ENCODE measurements around the gene ARL14EPL.
"Not testable (repeated sequence)": the region's sequence is repeated elsewhere in the genome, so short reads cannot be mapped to it uniquely, and the experiment has no call there.

Gene ARL14EPL

DNA sequence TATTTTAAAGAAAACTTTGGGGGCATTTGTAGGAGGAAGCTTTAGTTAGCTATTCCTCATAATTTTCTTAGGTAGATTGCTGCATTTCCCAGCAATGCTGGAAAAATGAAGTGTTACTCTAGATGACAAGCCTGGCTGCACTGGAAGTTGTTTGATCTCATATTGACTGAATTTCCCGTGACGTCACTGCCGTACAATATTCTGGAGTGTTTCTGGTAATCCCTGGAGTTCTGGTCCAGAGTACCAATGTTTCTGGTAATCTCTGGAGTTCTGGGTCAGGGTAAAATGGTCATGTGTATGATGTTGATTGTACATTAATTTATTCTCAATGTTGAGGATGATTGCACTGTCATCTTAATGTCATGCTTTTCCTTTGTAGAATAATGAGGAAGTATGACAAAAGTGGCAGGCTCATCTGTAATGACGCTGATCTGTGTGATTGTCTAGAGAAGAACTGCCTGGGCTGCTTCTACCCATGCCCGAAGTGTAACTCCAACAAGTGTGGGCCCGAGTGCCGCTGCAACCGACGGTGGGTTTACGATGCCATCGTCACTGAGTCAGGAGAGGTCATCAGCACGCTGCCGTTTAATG is 26.2 kb downstream of the ARL14EPL start:
- DNase-seq: no peak

GRCh38 chr5:116062352-116062751 is 30.1 kb downstream of the ARL14EPL start:
- DNase-seq: no peak

DNA sequence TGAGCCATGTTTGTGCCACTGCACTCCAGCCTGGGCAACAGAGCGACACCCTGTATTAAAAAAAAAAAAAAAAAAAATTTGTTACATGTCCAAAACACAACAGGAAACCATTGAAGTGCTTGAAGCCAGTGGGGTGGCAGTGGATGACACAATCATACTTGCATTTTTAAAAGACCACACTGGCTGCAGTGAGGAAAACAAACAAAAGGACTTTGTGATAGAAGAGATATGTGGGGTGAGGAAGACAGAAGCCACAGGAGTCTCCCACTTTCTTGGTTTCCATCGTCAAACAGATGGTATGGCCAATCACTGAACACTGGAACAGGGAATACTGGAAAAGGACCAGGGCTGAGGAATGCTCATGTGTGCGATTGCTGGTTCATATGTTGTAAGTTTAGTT is 31.7 kb downstream of the ARL14EPL start:
- DNase-seq: no peak

- DNase-seq: peak in 1 of 14 donors; percentile 21
These were observed 35.9 kb downstream of the ARL14EPL start for GRCh38 chr5:116068028-116068632.

- DNase-seq: no peak
These were observed 38.9 kb downstream of the ARL14EPL start for GRCh38 chr5:116071211-116071610.

DNA sequence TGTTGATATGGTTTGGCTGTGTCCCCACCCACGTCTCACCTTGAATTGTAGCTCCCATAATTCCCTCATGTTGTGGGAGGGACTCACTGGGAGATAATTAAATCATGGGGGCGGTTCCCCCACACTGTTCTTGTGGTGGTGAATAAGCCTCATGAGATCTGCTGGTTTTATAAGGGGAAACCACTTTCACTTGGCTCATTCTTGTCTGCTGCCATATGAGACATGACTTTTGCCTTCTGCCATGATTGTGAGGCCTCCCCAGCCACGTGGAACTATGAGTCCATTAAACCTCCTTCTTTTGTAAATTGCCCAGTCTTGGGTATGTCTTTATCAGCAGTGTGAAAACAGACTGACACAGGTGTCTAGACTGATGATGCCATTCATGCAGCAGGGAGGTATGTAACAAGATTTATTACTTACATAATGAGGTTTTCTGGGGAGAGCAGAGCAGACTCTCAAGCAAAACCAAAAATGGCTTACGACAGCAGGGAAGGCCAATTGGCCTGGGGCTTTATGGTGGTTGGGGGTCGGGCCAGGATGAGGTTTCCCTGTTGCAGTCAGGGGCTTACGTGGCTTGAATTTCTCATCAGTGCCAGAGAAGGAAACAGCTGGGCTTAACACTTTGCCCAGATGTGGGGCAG is 43.0 kb downstream of the ARL14EPL start:
- DNase-seq: no peak

DNA sequence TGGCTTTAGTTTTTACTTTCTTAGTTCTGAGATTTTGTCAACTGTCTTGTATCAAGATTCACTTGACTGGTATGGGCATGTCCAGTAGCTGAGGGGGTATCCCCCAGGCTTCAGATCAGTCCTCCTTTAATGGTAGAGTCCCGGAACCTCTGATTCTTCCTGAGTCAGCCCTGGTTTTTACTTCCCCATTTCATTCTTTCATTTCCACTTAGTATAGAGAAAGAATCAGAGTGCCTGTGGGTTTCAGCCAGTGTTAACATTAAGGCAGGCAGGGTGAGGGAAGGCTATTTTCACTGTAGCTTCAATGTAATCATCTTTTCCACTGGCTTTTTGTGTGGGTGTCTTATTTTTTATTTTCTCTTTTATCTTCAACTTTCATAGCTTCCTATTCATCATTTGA is 44.2 kb downstream of the ARL14EPL start:
- no peak for DNase-seq

DNA sequence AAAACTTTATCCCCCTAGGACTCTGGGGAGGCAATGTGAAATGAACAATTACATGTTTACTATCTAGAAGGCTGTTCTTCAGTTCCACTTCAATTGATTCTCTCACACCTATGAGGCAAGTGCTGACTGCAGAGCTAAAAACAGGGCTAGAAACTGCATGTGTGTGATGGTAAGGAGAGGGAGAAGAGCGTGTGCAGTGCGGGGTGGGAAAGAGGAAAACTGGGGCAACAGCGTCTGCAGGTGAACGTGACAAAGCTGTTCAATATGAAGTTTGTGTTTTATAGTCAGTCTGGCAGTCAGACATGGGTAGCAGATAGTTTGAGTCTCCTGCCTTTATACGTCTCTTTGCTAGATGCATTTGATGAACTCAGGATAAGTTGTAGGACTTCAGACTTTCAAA is 45.9 kb downstream of the ARL14EPL start:
- DNase-seq: no peak

GRCh38 chr5:116084287-116084691 is 52.0 kb downstream of the ARL14EPL start:
- DNase-seq: peak in 3 of 14 donors; percentile 1 to 30 (median 6)

GRCh38 chr5:116084871-116085715 is 52.8 kb downstream of the ARL14EPL start, which contains the start of gene COMMD10:
COMMD10 (plus strand) TSS chr5:116085025.
- DNase-seq: peak in 13 of 14 donors; percentile 55 to 83 (median 75)

DNA sequence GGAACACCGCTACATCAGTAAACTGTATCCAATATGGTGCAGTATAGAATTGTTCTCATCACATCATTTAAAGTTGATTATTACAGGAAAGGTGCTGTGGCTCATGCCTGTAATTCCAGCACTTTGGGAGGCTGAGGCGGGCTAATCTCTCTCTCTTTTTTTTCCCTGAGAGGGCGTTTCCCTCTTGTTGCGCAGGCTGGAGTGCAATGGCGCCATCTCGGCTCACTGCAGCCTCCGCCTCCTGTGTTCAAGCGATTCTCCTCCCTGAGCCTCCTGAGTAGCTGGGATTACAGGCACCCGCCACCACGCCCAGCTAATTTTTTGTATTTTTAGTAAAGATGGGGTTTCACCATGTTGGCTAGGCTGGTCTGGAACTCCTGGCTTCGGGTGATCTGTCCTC is 54.0 kb downstream of the ARL14EPL start:
- not testable (repeated sequence) for DNase-seq

DNA sequence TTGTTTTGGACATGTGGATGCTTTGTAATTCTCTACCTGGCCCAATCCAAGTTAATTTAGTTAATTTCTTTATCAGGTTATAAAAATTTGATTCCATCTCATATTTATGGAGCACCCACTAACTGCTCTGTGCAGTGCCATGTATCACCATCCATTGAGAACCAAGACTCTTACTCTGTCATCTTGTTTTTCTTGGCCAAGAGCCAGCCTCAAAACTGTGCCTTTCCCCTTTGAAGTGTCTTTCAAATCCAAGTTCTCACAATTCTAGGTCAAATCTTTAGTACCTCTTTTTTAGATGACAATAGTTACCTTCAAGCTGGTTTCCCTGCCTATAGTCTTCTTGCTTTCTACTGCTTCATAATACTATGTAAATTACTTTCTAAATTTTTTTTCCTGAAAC is 55.8 kb downstream of the ARL14EPL start:
- DNase-seq: no peak

GRCh38 chr5:116090302-116090701 is 58.0 kb downstream of the ARL14EPL start:
- no peak for DNase-seq

DNA sequence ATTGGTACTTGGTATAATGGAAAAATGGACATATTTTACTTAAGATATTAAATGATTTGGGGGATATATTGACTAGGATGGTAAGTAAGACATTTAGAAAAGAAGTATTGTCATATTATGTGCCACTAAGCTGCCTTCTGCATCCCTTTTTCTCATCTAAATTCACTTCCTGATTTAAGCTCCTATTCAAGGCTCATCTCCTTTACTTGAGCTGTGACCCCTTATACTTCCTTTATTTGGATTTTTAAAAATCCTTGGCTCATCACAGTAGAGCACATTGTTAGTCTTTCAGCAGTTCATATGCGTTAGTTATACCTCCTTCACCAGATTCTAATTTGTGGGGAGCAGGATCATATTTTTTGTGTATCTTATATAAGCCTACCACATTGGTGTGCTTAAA is 59.1 kb downstream of the ARL14EPL start:
- no peak for DNase-seq

- DNase-seq: no peak
These were observed 65.0 kb downstream of the ARL14EPL start for GRCh38 chr5:116097301-116097700.

DNA sequence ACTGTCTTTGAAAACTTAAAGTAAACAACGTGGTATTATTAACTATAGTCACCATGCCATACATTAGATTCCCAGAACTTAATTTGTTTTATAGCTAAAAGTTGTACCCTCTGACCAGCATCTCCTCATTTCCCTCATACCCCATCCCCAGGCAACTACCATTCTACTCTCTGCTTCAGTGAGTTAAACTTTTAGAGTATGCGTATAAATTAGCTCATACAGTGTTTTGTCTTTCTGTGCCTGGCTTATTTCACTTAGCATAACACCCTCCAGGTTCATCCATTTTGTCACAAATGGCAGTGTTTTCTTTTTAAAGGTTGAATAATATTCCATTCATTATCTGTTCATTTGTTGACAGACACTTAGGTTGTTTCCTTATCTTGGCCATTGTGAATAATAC is 66.7 kb downstream of the ARL14EPL start:
- no peak for DNase-seq

DNA sequence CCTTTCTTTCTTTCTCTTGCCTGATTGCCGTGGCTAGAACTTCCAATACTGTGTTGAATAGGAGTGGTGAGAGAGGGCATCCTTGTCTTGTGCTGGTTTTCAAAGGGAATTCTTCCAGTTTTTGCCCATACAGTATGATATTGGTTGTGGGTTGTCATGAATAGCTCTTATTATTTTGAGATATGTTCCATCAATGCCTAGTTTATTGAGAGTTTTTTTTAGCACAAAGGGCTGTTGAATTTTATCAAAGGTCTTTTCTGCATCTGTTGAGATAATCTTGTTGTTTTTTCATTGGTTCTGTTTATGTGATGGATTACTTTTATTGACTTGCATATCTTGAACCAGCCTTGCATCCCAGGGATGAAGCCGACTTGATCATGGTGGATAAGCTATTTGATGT is 72.7 kb downstream of the ARL14EPL start:
- DNase-seq: not testable (repeated sequence)

All from C1 segment of cervical spinal cord (tissue), 14 donors.